Astrocyte of the cerebellum (primary cell): ENCODE data around the gene CCDC110.

Experiments used
- DNase-seq: peaks from one replicate; pipeline ENCODE4 v3.0.0-alpha.2; 2011; ENCODE audit warnings: low read depth
- H3K4me3 ChIP-seq: 2 replicates; pipeline ENCODE4 v1.5.1; 2011; ENCODE audit warnings: mild to moderate bottlenecking, low read depth, low read length, moderate library complexity
- CTCF ChIP-seq: IDR thresholded peaks from 2 replicates; pipeline ENCODE4 v1.5.1; 2012; ENCODE audit warnings: low read length, low read depth, moderate library complexity, mild to moderate bottlenecking; ENCODE audit errors: missing control alignments
- in situ Hi-C: cut with HindIII; loops from 2 replicates; pipeline ENCODE4 v1.10.0; 2017; ENCODE audit warnings: low sequenced_read_pairs

The CCDC110 gene

GRCh38 chr4:185502386-185502785 is 30.9 kb upstream of the CCDC110 start:
- no peak for TF ChIP-seq CTCF
- in situ Hi-C loops, result no loop called here
- H3K4me3 ChIP-seq, result no peak overlapping the region
- DNase-seq, result peak; percentile 39

GRCh38 chr4:185500576-185500975 is 29.0 kb upstream of the CCDC110 start:
- DNase-seq, result no peak
- TF ChIP-seq CTCF, result no peak
- H3K4me3 ChIP-seq, result no peak overlapping the region
- in situ Hi-C loops, result no loop called here

- H3K4me3 ChIP-seq, result no peak overlapping the region
- DNase-seq, result no peak
- in situ Hi-C loops, result no loop called here
- no peak for TF ChIP-seq CTCF
These were observed 28.5 kb upstream of the CCDC110 start for GRCh38 chr4:185500035-185500434.

- no peak for TF ChIP-seq CTCF
- no peak for DNase-seq
- H3K4me3 ChIP-seq, result no peak overlapping the region
- in situ Hi-C loops, result no loop called here
These were observed 17.1 kb upstream of the CCDC110 start for GRCh38 chr4:185488650-185489049.

GRCh38 chr4:185481401-185481800 is 9.9 kb upstream of the CCDC110 start:
- no peak for DNase-seq
- TF ChIP-seq CTCF, result no peak
- H3K4me3 ChIP-seq, result no peak overlapping the region
- in situ Hi-C loops, result no loop called here

- no peak for DNase-seq
- no peak for TF ChIP-seq CTCF
- H3K4me3 ChIP-seq, result no peak overlapping the region
- in situ Hi-C loops, result no loop called here
These were observed 8.6 kb upstream of the CCDC110 start for GRCh38 chr4:185480016-185480732.
